Measurements from ENCODE around the gene STT3B. TPM values are rescaled to one million over a fixed set of nuclear protein-coding genes. Genes with fewer than 3 reads are reported as not detected.

STT3B gene
- total RNA-seq, 2 donors from 2014 or later = 126 to 199 TPM

GRCh38 chr3:31508452-31509146 lies 24.1 kb upstream of the STT3B start:
- Mint-ChIP-seq H3K4me1 (peaks cover 23% of the 10 kb centered on the region), H3K27me3 (ENCODE audit: insufficient read depth) (no peaks in the 10 kb centered on the region), H3K27ac (no peak overlapping the region), H3K4me3 (no peak overlapping the region), H3K9me3 (no peaks in the 10 kb centered on the region), H3K36me3 (ENCODE audit: low read depth) (no peaks in the 10 kb centered on the region)
- WGBS, 2 experiments (ENCODE audit: insufficient coverage in 1 of 2, insufficient read length in 1 of 2) = 96% methylated on average over 2 of the region's 2 CpGs; no CpG with 5 or more reads in 1 of the 2 experiments
- Histone ChIP-seq H3K4me1 (ENCODE audit: control insufficient read depth, insufficient read depth, low read length) (peaks cover 10% of the 10 kb centered on the region), H3K9me3 (ENCODE audit: control insufficient read depth, low read length) (no peaks in the 10 kb centered on the region), H3K4me3 (ENCODE audit: low read length) (no peak overlapping the region), H3K27ac (ENCODE audit: low read depth, low read length) (no peak overlapping the region), H3K27me3 (ENCODE audit: control insufficient read depth, insufficient read depth, low read length, poor library complexity, severe bottlenecking) (no peaks in the 10 kb centered on the region), H3K36me3 (ENCODE audit: control insufficient read depth, insufficient read depth, low read length) (no peaks in the 10 kb centered on the region), H3K9ac (ENCODE audit: extremely low read depth, low read length, poor library complexity, severe bottlenecking) (no peak overlapping the region)
- no peak for TF ChIP-seq CTCF (conservative IDR thresholded peaks at IDR 0.05)
- DNase-seq = no peak

- no peaks in the 10 kb centered on the region for H3K9me3 Mint-ChIP-seq
- H3K4me3 Mint-ChIP-seq = no peak overlapping the region
- H3K27ac ChIP-seq (ENCODE audit: low read depth, low read length) = no peak overlapping the region
- H3K36me3 Mint-ChIP-seq (ENCODE audit: low read depth) = no peaks in the 10 kb centered on the region
- H3K4me3 ChIP-seq (ENCODE audit: low read length) = no peak overlapping the region
- WGBS, 2 experiments (ENCODE audit: insufficient coverage in 1 of 2, insufficient read length in 1 of 2) = 88 to 92% methylated on average over 1 of the region's 1 CpG
- no peaks in the 10 kb centered on the region for H3K27me3 Mint-ChIP-seq (ENCODE audit: insufficient read depth)
- no peaks in the 10 kb centered on the region for H3K9me3 ChIP-seq (ENCODE audit: control insufficient read depth, low read length)
- no peak for TF ChIP-seq CTCF (conservative IDR thresholded peaks at IDR 0.05)
- H3K9ac ChIP-seq (ENCODE audit: extremely low read depth, low read length, poor library complexity, severe bottlenecking) = no peak overlapping the region
- H3K4me1 ChIP-seq (ENCODE audit: control insufficient read depth, insufficient read depth, low read length) = peaks cover 10% of the 10 kb centered on the region
- H3K4me1 Mint-ChIP-seq = peaks cover 23% of the 10 kb centered on the region
- H3K36me3 ChIP-seq (ENCODE audit: control insufficient read depth, insufficient read depth, low read length) = no peaks in the 10 kb centered on the region
- no peak for DNase-seq
- H3K27ac Mint-ChIP-seq = no peak overlapping the region
- no peaks in the 10 kb centered on the region for H3K27me3 ChIP-seq (ENCODE audit: control insufficient read depth, insufficient read depth, low read length, poor library complexity, severe bottlenecking)
Measured at GRCh38 chr3:31509147-31509728, 23.5 kb upstream of the STT3B start.

- no peaks in the 10 kb centered on the region for H3K36me3 ChIP-seq (ENCODE audit: control insufficient read depth, insufficient read depth, low read length)
- Mint-ChIP-seq H3K27ac (no peak overlapping the region), H3K36me3 (ENCODE audit: low read depth) (no peaks in the 10 kb centered on the region), H3K27me3 (ENCODE audit: insufficient read depth) (no peaks in the 10 kb centered on the region), H3K9me3 (no peaks in the 10 kb centered on the region), H3K4me3 (no peak overlapping the region), H3K4me1 (no peaks in the 10 kb centered on the region)
- H3K4me1 ChIP-seq (ENCODE audit: control insufficient read depth, insufficient read depth, low read length) = no peaks in the 10 kb centered on the region
- no peak for TF ChIP-seq CTCF (conservative IDR thresholded peaks at IDR 0.05)
- no peak for DNase-seq
- WGBS, 2 experiments (ENCODE audit: insufficient coverage in 1 of 2, insufficient read length in 1 of 2) = 92 to 100% methylated on average over 3 to 5 of the region's 5 CpGs
- H3K9me3 ChIP-seq (ENCODE audit: control insufficient read depth, low read length) = no peaks in the 10 kb centered on the region
- H3K9ac ChIP-seq (ENCODE audit: extremely low read depth, low read length, poor library complexity, severe bottlenecking) = no peak overlapping the region
- H3K27me3 ChIP-seq (ENCODE audit: control insufficient read depth, insufficient read depth, low read length, poor library complexity, severe bottlenecking) = no peaks in the 10 kb centered on the region
- H3K4me3 ChIP-seq (ENCODE audit: low read length) = no peak overlapping the region
- no peak overlapping the region for H3K27ac ChIP-seq (ENCODE audit: low read depth, low read length)
Measured at GRCh38 chr3:31514570-31514969, 18.2 kb upstream of the STT3B start.
